ENCODE measurements around the gene RAB31. TPM values are rescaled to one million over a fixed set of nuclear protein-coding genes. Genes with fewer than 3 reads are reported as not detected.

RAB31 gene
- total RNA-seq, 1 donor from 2014 or later: 18.9 TPM

GRCh38 chr18:9788140-9788539, 80.0 kb downstream of the RAB31 start:
- DNase-seq (ENCODE audit: low read depth, low spot score): no peak
- H3K4me3 Mint-ChIP-seq: no peak overlapping the region
- H3K9me3 Mint-ChIP-seq: peaks cover 4% of the 10 kb centered on the region
- H3K4me1 Mint-ChIP-seq: no peaks in the 10 kb centered on the region
- TF ChIP-seq, protein P1, sequence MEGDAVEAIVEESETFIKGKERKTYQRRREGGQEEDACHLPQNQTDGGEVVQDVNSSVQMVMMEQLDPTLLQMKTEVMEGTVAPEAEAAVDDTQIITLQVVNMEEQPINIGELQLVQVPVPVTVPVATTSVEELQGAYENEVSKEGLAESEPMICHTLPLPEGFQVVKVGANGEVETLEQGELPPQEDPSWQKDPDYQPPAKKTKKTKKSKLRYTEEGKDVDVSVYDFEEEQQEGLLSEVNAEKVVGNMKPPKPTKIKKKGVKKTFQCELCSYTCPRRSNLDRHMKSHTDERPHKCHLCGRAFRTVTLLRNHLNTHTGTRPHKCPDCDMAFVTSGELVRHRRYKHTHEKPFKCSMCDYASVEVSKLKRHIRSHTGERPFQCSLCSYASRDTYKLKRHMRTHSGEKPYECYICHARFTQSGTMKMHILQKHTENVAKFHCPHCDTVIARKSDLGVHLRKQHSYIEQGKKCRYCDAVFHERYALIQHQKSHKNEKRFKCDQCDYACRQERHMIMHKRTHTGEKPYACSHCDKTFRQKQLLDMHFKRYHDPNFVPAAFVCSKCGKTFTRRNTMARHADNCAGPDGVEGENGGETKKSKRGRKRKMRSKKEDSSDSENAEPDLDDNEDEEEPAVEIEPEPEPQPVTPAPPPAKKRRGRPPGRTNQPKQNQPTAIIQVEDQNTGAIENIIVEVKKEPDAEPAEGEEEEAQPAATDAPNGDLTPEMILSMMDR (conservative IDR thresholded peaks at IDR 0.05): no peak
- no peak overlapping the region for H3K27ac Mint-ChIP-seq (ENCODE audit: unreplicated experiment)
- no peaks in the 10 kb centered on the region for H3K27me3 Mint-ChIP-seq (ENCODE audit: low read depth)
- H3K36me3 Mint-ChIP-seq (ENCODE audit: low read depth): peaks cover 6% of the 10 kb centered on the region

DNA sequence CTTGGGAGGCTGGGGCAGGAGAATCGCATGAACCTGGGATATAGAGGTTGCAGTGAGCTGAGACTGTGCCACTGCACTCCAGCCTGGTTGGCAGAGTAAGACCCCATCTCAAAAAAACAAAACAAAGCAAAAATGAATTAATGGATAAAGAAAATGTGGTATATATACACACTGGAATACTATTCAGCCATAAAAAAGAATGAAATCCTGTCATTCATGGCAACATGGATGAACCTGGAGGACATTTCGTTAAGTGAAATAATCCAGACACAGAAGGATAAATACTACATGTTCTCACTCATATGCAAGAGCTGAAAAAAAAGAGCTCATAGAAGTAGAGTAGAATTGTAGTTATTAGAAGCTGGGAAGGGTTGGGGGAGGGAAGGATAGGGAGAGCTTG, 80.8 kb downstream of the RAB31 start:
- DNase-seq (ENCODE audit: low read depth, low spot score): no peak
- Mint-ChIP-seq H3K36me3 (ENCODE audit: low read depth) (peaks cover 6% of the 10 kb centered on the region), H3K27me3 (ENCODE audit: low read depth) (no peaks in the 10 kb centered on the region), H3K9me3 (peaks cover 4% of the 10 kb centered on the region), H3K27ac (ENCODE audit: unreplicated experiment) (no peak overlapping the region), H3K4me1 (no peaks in the 10 kb centered on the region), H3K4me3 (no peak overlapping the region)
- TF ChIP-seq, protein P1 (conservative IDR thresholded peaks at IDR 0.05): no peak

DNA sequence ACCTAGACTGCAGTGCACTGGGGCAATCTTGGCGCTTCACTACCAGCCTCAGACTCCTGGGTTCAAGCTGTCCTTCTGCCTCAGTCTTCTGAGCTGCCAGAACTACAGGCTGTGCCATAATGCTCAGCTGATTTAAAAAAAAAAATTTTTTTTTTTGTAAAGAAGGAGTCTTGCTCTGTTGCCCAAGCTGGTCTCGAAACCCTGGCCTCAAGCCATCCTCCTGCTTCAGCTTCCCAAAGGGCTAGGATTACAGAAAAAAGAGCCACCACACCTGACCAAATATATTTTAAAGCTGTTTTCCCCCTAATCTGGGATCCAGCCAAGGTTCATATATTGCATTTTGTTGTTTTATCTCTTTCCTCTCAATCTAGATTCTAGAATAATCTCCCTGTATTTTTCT, 82.2 kb downstream of the RAB31 start:
- DNase-seq (ENCODE audit: low read depth, low spot score): no peak
- peaks cover 11% of the 10 kb centered on the region for H3K36me3 Mint-ChIP-seq (ENCODE audit: low read depth)
- no peaks in the 10 kb centered on the region for H3K4me1 Mint-ChIP-seq
- H3K27me3 Mint-ChIP-seq (ENCODE audit: low read depth): no peaks in the 10 kb centered on the region
- H3K27ac Mint-ChIP-seq (ENCODE audit: unreplicated experiment): no peak overlapping the region
- no peak overlapping the region for H3K4me3 Mint-ChIP-seq
- TF ChIP-seq, protein P1 (conservative IDR thresholded peaks at IDR 0.05): no peak
- H3K9me3 Mint-ChIP-seq: peaks cover 6% of the 10 kb centered on the region

- H3K4me1 Mint-ChIP-seq: peaks cover 3% of the 10 kb centered on the region
- no peak overlapping the region for H3K4me3 Mint-ChIP-seq
- TF ChIP-seq, protein P1 (conservative IDR thresholded peaks at IDR 0.05): no peak
- DNase-seq (ENCODE audit: low read depth, low spot score): no peak
- peaks cover 6% of the 10 kb centered on the region for H3K9me3 Mint-ChIP-seq
- H3K36me3 Mint-ChIP-seq (ENCODE audit: low read depth): peaks cover 10% of the 10 kb centered on the region
- H3K27ac Mint-ChIP-seq (ENCODE audit: unreplicated experiment): no peak overlapping the region
- no peaks in the 10 kb centered on the region for H3K27me3 Mint-ChIP-seq (ENCODE audit: low read depth)
These were observed 83.9 kb downstream of the RAB31 start for GRCh38 chr18:9791991-9792390.

DNA sequence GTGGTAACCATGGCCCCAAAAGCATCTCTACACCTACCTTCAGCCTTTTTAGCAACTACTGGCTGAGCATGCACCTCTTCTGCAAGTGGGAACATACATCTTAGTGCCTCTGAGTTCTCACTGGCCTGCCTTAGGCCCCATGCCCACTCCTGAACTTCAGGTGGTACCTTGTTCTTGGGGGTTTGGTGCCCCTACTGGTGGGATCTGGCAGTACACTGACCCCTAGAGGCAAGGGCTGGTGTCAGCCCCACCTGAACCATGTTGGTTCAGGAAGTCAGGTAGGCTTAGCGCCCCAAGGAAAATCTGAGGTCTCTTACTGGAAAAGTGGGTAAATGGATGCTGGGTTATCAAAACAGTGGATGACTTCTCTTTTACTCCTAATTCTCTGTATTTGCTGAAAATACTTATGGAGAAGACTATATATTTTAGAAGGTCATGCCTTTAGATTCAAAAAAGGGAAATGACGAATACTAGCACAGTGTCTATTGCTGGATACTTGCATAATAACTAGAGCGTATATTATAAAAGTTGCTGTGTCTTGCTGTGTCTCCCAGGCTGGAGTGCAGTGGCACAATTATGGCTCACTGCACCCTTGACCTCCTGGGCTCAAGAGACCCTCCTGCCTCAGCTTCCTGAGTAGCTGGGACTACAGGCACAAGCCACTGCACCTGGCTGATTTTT, 84.6 kb downstream of the RAB31 start:
- H3K4me1 Mint-ChIP-seq: peaks cover 8% of the 10 kb centered on the region
- H3K36me3 Mint-ChIP-seq (ENCODE audit: low read depth): peaks cover 8% of the 10 kb centered on the region
- DNase-seq (ENCODE audit: low read depth, low spot score): no peak

More for the DNA sequence above, 84.6 kb downstream of the RAB31 start:
- TF ChIP-seq, protein P1 (conservative IDR thresholded peaks at IDR 0.05): peak; percentile 62
- peaks cover 6% of the 10 kb centered on the region for H3K9me3 Mint-ChIP-seq
- H3K27ac Mint-ChIP-seq (ENCODE audit: unreplicated experiment): no peak overlapping the region
- H3K27me3 Mint-ChIP-seq (ENCODE audit: low read depth): no peaks in the 10 kb centered on the region
- no peak overlapping the region for H3K4me3 Mint-ChIP-seq

All from neural crest cell (in vitro differentiated cells).